H9 (cell line): Measurements from ENCODE around the gene KLF6. TPM values are rescaled to one million over a fixed set of nuclear protein-coding genes. Genes with fewer than 3 reads are reported as not detected.

Experiments
- DNase-seq: peaks from one replicate; pipeline ENCODE4 v3.0.0-alpha.2; 2017
- H2AFZ ChIP-seq: one replicate; pipeline ENCODE4 v1.6.1; 2013; ENCODE audit warnings: mild to moderate bottlenecking, low read length, control low read depth, moderate library complexity
- H2AK5ac ChIP-seq: 2 replicates; pipeline ENCODE4 v1.6.1; 2013; ENCODE audit warnings: low read length, control low read depth, mixed read lengths; ENCODE audit not compliant: insufficient read length
- H2BK120ac ChIP-seq: one replicate; pipeline ENCODE4 v1.6.1; 2013; ENCODE audit warnings: low read depth, mild to moderate bottlenecking, low read length, control low read depth, inconsistent platforms; ENCODE audit not compliant: poor library complexity, severe bottlenecking
- H2BK12ac ChIP-seq: 2 replicates; pipeline ENCODE4 v1.6.1; 2013; ENCODE audit warnings: low read length, control low read depth, mixed read lengths, low read depth; ENCODE audit not compliant: insufficient read length
- H2BK15ac ChIP-seq: 2 replicates; pipeline ENCODE4 v1.6.1; 2013; ENCODE audit warnings: low read depth, low read length, control low read depth
- H2BK20ac ChIP-seq: one replicate; pipeline ENCODE4 v1.6.1; 2013; ENCODE audit warnings: low read depth, mild to moderate bottlenecking, low read length, control low read depth, inconsistent platforms; ENCODE audit not compliant: poor library complexity, severe bottlenecking
- H2BK5ac ChIP-seq: 2 replicates; pipeline ENCODE4 v1.6.1; 2013; ENCODE audit warnings: low read length, control low read depth, mixed read lengths; ENCODE audit not compliant: insufficient read length
- H3K14ac ChIP-seq: 2 replicates; pipeline ENCODE4 v1.6.1; 2013; ENCODE audit warnings: low read length, control low read depth; ENCODE audit not compliant: insufficient read depth
- H3K18ac ChIP-seq: 2 replicates; pipeline ENCODE4 v1.6.1; 2013; ENCODE audit warnings: low read depth, mild to moderate bottlenecking, mixed read lengths, low read length, control low read depth; ENCODE audit not compliant: insufficient read length
- H3K23ac ChIP-seq: 2 replicates; pipeline ENCODE4 v1.6.1; 2013; ENCODE audit warnings: low read length, control low read depth, mixed read lengths, low read depth; ENCODE audit not compliant: insufficient read length
- H3K23me2 ChIP-seq: 2 replicates; pipeline ENCODE4 v1.6.1; 2013; ENCODE audit warnings: low read depth, mild to moderate bottlenecking, mixed read lengths, low read length, control low read depth; ENCODE audit not compliant: insufficient read length, poor library complexity, severe bottlenecking
- H3K27ac ChIP-seq: 2 replicates; pipeline ENCODE4 v1.5.1; 2013; ENCODE audit warnings: low read length, control low read depth, mixed read lengths, low read depth; ENCODE audit not compliant: insufficient read length
- H3K27me3 ChIP-seq: 2 replicates; pipeline ENCODE4 v1.6.1; 2013; ENCODE audit warnings: low read length, control low read depth, inconsistent platforms; ENCODE audit not compliant: insufficient read depth
- H3K4ac ChIP-seq: 2 replicates; pipeline ENCODE4 v1.6.1; 2013; ENCODE audit warnings: low read depth, mild to moderate bottlenecking, control low read depth, inconsistent platforms, low read length, moderate library complexity
- H3K4me1 ChIP-seq: 2 replicates; pipeline ENCODE4 v1.6.1; 2013; ENCODE audit warnings: low read length, control low read depth, inconsistent platforms; ENCODE audit not compliant: insufficient read depth
- H3K4me2 ChIP-seq: 2 replicates; pipeline ENCODE4 v1.6.1; 2013; ENCODE audit warnings: low read length, control low read depth, mixed read lengths; ENCODE audit not compliant: insufficient read length, insufficient read depth
- H3K56ac ChIP-seq: 2 replicates; pipeline ENCODE4 v1.6.1; 2013; ENCODE audit warnings: low read depth, mild to moderate bottlenecking, mixed read lengths, low read length, control low read depth; ENCODE audit not compliant: insufficient read length
- H3K79me1 ChIP-seq: 2 replicates; pipeline ENCODE4 v1.6.1; 2013; ENCODE audit warnings: low read depth, mild to moderate bottlenecking, moderate library complexity, low read length, control low read depth, inconsistent platforms; ENCODE audit not compliant: insufficient read depth, poor library complexity, severe bottlenecking
- H3K79me2 ChIP-seq: 2 replicates; pipeline ENCODE4 v1.6.1; 2013; ENCODE audit warnings: low read length, control low read depth, inconsistent platforms; ENCODE audit not compliant: insufficient read depth
- H3K9ac ChIP-seq: 2 replicates; pipeline ENCODE4 v1.6.1; 2013; ENCODE audit warnings: low read length, control low read depth, mixed read lengths; ENCODE audit not compliant: insufficient read length; ENCODE audit errors: extremely low read depth
- H3K9me3 ChIP-seq: one replicate; pipeline ENCODE4 v1.6.1; 2013; ENCODE audit warnings: low read depth, low read length, inconsistent platforms; ENCODE audit not compliant: control insufficient read depth
- H3T11ph ChIP-seq: one replicate; pipeline ENCODE4 v1.6.1; 2013; ENCODE audit warnings: mild to moderate bottlenecking, low read length, control low read depth, inconsistent platforms
- H4K20me1 ChIP-seq: one replicate; pipeline ENCODE4 v1.6.1; 2013; ENCODE audit not compliant: control insufficient read depth, insufficient read length, insufficient read depth
- H4K5ac ChIP-seq: 2 replicates; pipeline ENCODE4 v1.6.1; 2013; ENCODE audit warnings: low read depth, mild to moderate bottlenecking, mixed read lengths, low read length, control low read depth; ENCODE audit not compliant: insufficient read length
- H4K8ac ChIP-seq: replicated peaks from 2 replicates; pipeline ENCODE4 v1.6.1; 2013; ENCODE audit warnings: low read length, control low read depth, mixed read lengths, low read depth; ENCODE audit not compliant: insufficient read length
- H4K91ac ChIP-seq: 2 replicates; pipeline ENCODE4 v1.6.1; 2013; ENCODE audit warnings: low read depth, mild to moderate bottlenecking, moderate library complexity, mixed read lengths, low read length, control low read depth; ENCODE audit not compliant: insufficient read length
- H3K27ac Mint-ChIP-seq, 3 experiments: 2 replicates in 2 of 3; 3 replicates in 1 of 3; pipeline ENCODE4 v1.8.0; 2020 to 2021; ENCODE audit warnings: mixed read lengths in 3 of 3, mild to moderate bottlenecking in 1 of 3, moderate library complexity in 1 of 3
- H3K27me3 Mint-ChIP-seq: 2 replicates; pipeline ENCODE4 v1.8.0; 2021; ENCODE audit warnings: low read depth, mild to moderate bottlenecking, moderate library complexity, mixed read lengths
- H3K36me3 Mint-ChIP-seq, 3 experiments: 2 replicates in 2 of 3; 3 replicates in 1 of 3; pipeline ENCODE4 v1.8.0; 2020 to 2021; ENCODE audit warnings: low read depth in 3 of 3, mixed read lengths in 3 of 3; ENCODE audit not compliant: insufficient read depth in 1 of 3
- H3K4me1 Mint-ChIP-seq, 2 experiments: 2 replicates each; pipeline ENCODE4 v1.8.0; 2020; ENCODE audit warnings: mixed read lengths in 2 of 2
- H3K4me3 Mint-ChIP-seq, 2 experiments: 2 replicates in 1 of 2; 3 replicates in 1 of 2; pipeline ENCODE4 v1.8.0; 2020 to 2021; ENCODE audit warnings: mild to moderate bottlenecking in 2 of 2, mixed read lengths in 2 of 2, moderate library complexity in 1 of 2
- H3K9me3 Mint-ChIP-seq, 2 experiments: 2 replicates in 1 of 2; 3 replicates in 1 of 2; pipeline ENCODE4 v1.8.0; 2020; ENCODE audit warnings: mild to moderate bottlenecking in 2 of 2, mixed read lengths in 2 of 2, moderate library complexity in 1 of 2
- whole genome bisulfite sequencing: extraction: QIAGEN DNeasy Blood & Tissue Kit; methylation state at CpG from one replicate; pipeline ENCODE4 v1.1.7; 2013; ENCODE audit warnings: missing lambda C conversion rate, low lambda C conversion rate, mixed read lengths; ENCODE audit not compliant: insufficient read length; ENCODE audit errors: extremely low coverage; 5-methylcytosine and 5-hydroxymethylcytosine counted together
- total RNA-seq: library from RNA; stranded (reverse); gene quantifications from 2 replicates; pipeline ENCODE4 v1.2.1, GENCODE V29; 2021
- TF ChIP-seq, protein P1 (sequence below): fragments of 200-600 bp; sonication (generic); conservative IDR thresholded peaks from 3 replicates; pipeline ENCODE4 v1.8.0; 2021; ENCODE audit warnings: antibody characterized with exemption, mild to moderate bottlenecking

Gene KLF6
- total RNA-seq, 1 experiment from 2014 or later = 19.3 TPM

DNA sequence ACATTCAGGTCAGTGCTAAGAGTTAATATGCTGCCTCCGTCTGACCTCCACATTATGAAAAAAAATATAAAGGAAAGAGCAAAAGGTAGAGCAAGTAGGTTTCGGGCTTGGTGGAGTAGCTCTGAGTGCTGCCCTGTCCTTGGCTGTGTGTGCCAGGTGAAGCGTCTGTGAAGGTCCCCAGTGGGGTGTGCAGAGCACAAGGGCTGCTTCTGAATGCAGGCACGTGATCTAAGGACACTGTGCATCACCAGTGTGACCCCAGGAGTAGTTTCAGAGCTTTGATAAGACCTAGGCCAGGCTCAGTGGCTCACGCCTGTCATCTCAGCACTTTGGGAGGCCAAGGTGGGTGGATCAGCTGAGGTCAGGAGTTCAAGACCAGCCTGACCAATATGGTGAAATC is 36.0 kb downstream of the KLF6 start:
- no peak overlapping the region for H2BK20ac ChIP-seq
- no peak overlapping the region for H3K9ac ChIP-seq
- no peak overlapping the region for H2BK15ac ChIP-seq
- no peak overlapping the region for H3K14ac ChIP-seq
- no peaks in the 10 kb centered on the region for H3K23me2 ChIP-seq
- H4K91ac ChIP-seq = no peak overlapping the region
- no peak overlapping the region for H2AK5ac ChIP-seq
- no peak overlapping the region for H3K23ac ChIP-seq
- H3K4me3 Mint-ChIP-seq = no peak overlapping the region
- H3K27me3 ChIP-seq = no peaks in the 10 kb centered on the region
- H3K4me1 ChIP-seq = peaks cover 6% of the 10 kb centered on the region; the same call in 1 of the 2 replicates
- H3K56ac ChIP-seq = no peak overlapping the region
- no peak overlapping the region for H2BK12ac ChIP-seq
- H3K36me3 Mint-ChIP-seq = no peaks in the 10 kb centered on the region
- TF ChIP-seq, protein P1, sequence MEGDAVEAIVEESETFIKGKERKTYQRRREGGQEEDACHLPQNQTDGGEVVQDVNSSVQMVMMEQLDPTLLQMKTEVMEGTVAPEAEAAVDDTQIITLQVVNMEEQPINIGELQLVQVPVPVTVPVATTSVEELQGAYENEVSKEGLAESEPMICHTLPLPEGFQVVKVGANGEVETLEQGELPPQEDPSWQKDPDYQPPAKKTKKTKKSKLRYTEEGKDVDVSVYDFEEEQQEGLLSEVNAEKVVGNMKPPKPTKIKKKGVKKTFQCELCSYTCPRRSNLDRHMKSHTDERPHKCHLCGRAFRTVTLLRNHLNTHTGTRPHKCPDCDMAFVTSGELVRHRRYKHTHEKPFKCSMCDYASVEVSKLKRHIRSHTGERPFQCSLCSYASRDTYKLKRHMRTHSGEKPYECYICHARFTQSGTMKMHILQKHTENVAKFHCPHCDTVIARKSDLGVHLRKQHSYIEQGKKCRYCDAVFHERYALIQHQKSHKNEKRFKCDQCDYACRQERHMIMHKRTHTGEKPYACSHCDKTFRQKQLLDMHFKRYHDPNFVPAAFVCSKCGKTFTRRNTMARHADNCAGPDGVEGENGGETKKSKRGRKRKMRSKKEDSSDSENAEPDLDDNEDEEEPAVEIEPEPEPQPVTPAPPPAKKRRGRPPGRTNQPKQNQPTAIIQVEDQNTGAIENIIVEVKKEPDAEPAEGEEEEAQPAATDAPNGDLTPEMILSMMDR = no peak
- no peaks in the 10 kb centered on the region for H3K79me2 ChIP-seq
- H2BK5ac ChIP-seq = no peak overlapping the region
- no peak overlapping the region for H3K4me2 ChIP-seq
- no CpG with 5 or more reads among the region's 5 CpGs for WGBS
- no peak overlapping the region for H3K4ac ChIP-seq
- H2BK120ac ChIP-seq = no peak overlapping the region
- peaks cover 2% of the 10 kb centered on the region; the same call in 1 of the 2 replicates for H3K27me3 Mint-ChIP-seq
- peaks cover 8 to 13% of the 10 kb centered on the region in 2 experiments for H3K4me1 Mint-ChIP-seq
- H3K9me3 ChIP-seq = no peaks in the 10 kb centered on the region
- H3K27ac ChIP-seq = no peak overlapping the region
- no peak overlapping the region for H4K5ac ChIP-seq
- H3T11ph ChIP-seq = no peak overlapping the region
- H2AFZ ChIP-seq = no peak overlapping the region
- DNase-seq = no peak
- no peak overlapping the region for H3K27ac Mint-ChIP-seq
- no peak overlapping the region for H4K8ac ChIP-seq
- H3K79me1 ChIP-seq = no peaks in the 10 kb centered on the region
- H4K20me1 ChIP-seq = no peaks in the 10 kb centered on the region
- H3K9me3 Mint-ChIP-seq = peaks cover 0 to 3% of the 10 kb centered on the region in 2 experiments; a peak in 2 of 5 replicates
- no peak overlapping the region for H3K18ac ChIP-seq
